Fibroblast of lung (primary cell): ENCODE results near the gene KIF6. TPM values are rescaled to one million over a fixed set of nuclear protein-coding genes. Genes with fewer than 3 reads are reported as not detected.

Experiments
- DNase-seq, 2 donors: peaks; one replicate each; pipeline versions ENCODE4 v3.0.0 to v3.0.0-alpha.2; 2010; ENCODE audit warnings: low read depth in 2 of 2
- H2AFZ ChIP-seq: 2 replicates; pipeline ENCODE4 v1.5.1; 2012; ENCODE audit warnings: low read length, control low read depth, inconsistent platforms
- H3K27ac ChIP-seq: 2 replicates; pipeline ENCODE4 v1.5.1; 2011; ENCODE audit warnings: low read length, control low read depth; ENCODE audit not compliant: insufficient read depth
- H3K27me3 ChIP-seq: 2 replicates; pipeline ENCODE4 v1.5.1; 2011; ENCODE audit warnings: mild to moderate bottlenecking, low read length; ENCODE audit not compliant: control insufficient read depth, insufficient read depth
- H3K36me3 ChIP-seq: 2 replicates; pipeline ENCODE4 v1.5.1; 2011; ENCODE audit warnings: low read length; ENCODE audit not compliant: control insufficient read depth, insufficient read depth
- H3K4me1 ChIP-seq: 2 replicates; pipeline ENCODE4 v1.5.1; 2011; ENCODE audit warnings: low read length; ENCODE audit not compliant: control insufficient read depth, insufficient read depth; ENCODE audit errors: extremely low read depth
- H3K4me2 ChIP-seq: 2 replicates; pipeline ENCODE4 v1.5.1; 2011; ENCODE audit warnings: low read length, control low read depth; ENCODE audit not compliant: insufficient read depth; ENCODE audit errors: extremely low read depth
- H3K4me3 ChIP-seq, 4 experiments: fragments of 200-600 bp in 1 of 4; sonication (generic) in 1 of 4; replicated peaks in 1 of 4; 2 replicates each; pipeline ENCODE4 v1.5.1; 2011 to 2016; ENCODE audit warnings: low read length in 4 of 4, low read depth in 3 of 4, mild to moderate bottlenecking in 3 of 4, control low read depth in 2 of 4, inconsistent platforms in 1 of 4, mixed read lengths in 1 of 4; ENCODE audit not compliant: insufficient read depth in 1 of 4; ENCODE audit errors: control extremely low read depth in 1 of 4
- H3K79me2 ChIP-seq: 2 replicates; pipeline ENCODE4 v1.5.1; 2012; ENCODE audit warnings: mild to moderate bottlenecking, low read length, inconsistent platforms; ENCODE audit not compliant: control insufficient read depth, insufficient read depth
- H3K9ac ChIP-seq: 2 replicates; pipeline ENCODE4 v1.5.1; 2011; ENCODE audit warnings: mild to moderate bottlenecking, low read length, control low read depth; ENCODE audit not compliant: insufficient read depth
- H3K9me3 ChIP-seq: 2 replicates; pipeline ENCODE4 v1.5.1; 2012; ENCODE audit warnings: low read depth, low read length; ENCODE audit not compliant: control insufficient read depth, insufficient read depth
- H4K20me1 ChIP-seq: 2 replicates; pipeline ENCODE4 v1.5.1; 2011; ENCODE audit warnings: low read length; ENCODE audit not compliant: control insufficient read depth, insufficient read depth; ENCODE audit errors: extremely low read depth
- CTCF ChIP-seq, 2 donors: IDR thresholded peaks in 1 of 2; conservative IDR thresholded peaks in 1 of 2; 1 replicate in 1 of 2; 2 replicates in 1 of 2; pipeline ENCODE4 v1.5.1; 2011 to 2012; ENCODE audit warnings: low read length in 2 of 2, control low read depth in 1 of 2, inconsistent platforms in 1 of 2, low read depth in 1 of 2, mild to moderate bottlenecking in 1 of 2
- EZH2 ChIP-seq: IDR thresholded peaks from 2 replicates; pipeline ENCODE4 v1.5.1; 2012; ENCODE audit warnings: low read length, control low read depth, mild to moderate bottlenecking; ENCODE audit errors: missing control alignments
- polyA plus RNA-seq, 2 donors: library from polyadenylated mRNA; depleted of rRNA in 1 of 2; stranded (reverse) in 1 of 2; unstranded in 1 of 2; fragments of >200 nt; gene quantifications; 2 replicates each; pipeline ENCODE4 v1.2.1, GENCODE V29; 2011 to 2012; ENCODE audit warnings: missing spikeins in 1 of 2
- total RNA-seq: library from RNA; depleted of rRNA; stranded (reverse); fragments of >200 nt; gene quantifications from 2 replicates; pipeline ENCODE4 v1.2.1, GENCODE V29; 2014

Gene KIF6
- total and polyA plus RNA-seq, 2 donors (not counting 1 experiment from before 2014, with no cell fraction given), result 0.24 to 0.83 TPM

DNA sequence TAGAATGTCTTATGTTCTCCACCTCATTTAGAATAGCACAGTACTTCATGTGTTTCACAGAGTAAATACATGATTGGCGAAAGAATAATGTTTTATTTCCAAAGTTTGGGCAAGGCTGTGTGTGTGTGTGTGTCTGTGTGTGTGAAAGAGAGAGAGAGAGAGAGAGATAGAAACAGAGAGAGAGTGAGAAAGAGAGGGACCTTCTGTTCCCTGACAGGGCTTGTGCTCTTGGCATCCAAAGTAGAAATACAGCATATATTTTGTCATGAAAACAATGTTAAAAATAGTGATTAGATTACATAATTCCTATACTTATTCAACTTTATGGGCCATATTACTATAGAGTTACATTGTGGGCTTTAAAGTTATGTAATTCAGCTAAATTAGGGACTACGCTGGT, 201.2 kb downstream of the KIF6 start:
- Histone ChIP-seq H3K79me2 (no peaks in the 10 kb centered on the region), H4K20me1 (no peaks in the 10 kb centered on the region), H3K4me1 (no peaks in the 10 kb centered on the region), H3K4me3 (no peak overlapping the region), H3K36me3 (no peaks in the 10 kb centered on the region), H3K9ac (no peak overlapping the region), H3K27ac (no peak overlapping the region), H3K9me3 (no peaks in the 10 kb centered on the region), H3K4me2 (no peak overlapping the region), H2AFZ (no peak overlapping the region), H3K27me3 (no peaks in the 10 kb centered on the region)
- DNase-seq, result peak in 1 of 2 donors; percentile 58
- no peak for TF ChIP-seq EZH2
- TF ChIP-seq CTCF (conservative IDR thresholded peaks at IDR 0.05 in 1 of 2, IDR thresholded peaks at IDR 0.05 in 1 of 2; ENCODE audit: low read depth in 1 of 2, low read length in 2 of 2), result no peak

DNA sequence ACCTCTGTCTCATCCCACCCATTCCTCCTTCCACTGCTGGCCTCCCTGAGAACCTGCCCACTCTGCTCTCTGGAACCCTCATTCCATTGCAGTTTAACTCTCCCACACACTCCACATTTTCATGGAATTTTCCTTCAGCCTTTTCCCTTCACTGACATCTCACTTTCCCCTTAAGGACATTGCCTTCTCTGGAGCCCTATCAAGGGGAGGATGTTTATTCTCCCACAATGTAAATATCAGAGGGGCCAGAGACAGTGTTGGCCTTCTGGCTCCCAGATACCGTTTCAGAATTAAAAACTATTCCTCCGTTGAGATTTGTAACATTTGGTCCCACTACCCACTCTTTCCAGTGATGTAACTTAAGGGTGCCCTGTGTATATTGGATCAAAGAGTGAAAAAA, 203.2 kb downstream of the KIF6 start:
- H3K27me3 ChIP-seq, result no peaks in the 10 kb centered on the region
- no peak overlapping the region for H3K9ac ChIP-seq
- H4K20me1 ChIP-seq, result no peaks in the 10 kb centered on the region
- TF ChIP-seq EZH2 (no peak), CTCF (conservative IDR thresholded peaks at IDR 0.05 in 1 of 2, IDR thresholded peaks at IDR 0.05 in 1 of 2; ENCODE audit: low read depth in 1 of 2, low read length in 2 of 2) (no peak)
- no peaks in the 10 kb centered on the region for H3K79me2 ChIP-seq
- no peak overlapping the region for H3K4me3 ChIP-seq
- H3K4me2 ChIP-seq, result no peak overlapping the region
- no peaks in the 10 kb centered on the region for H3K9me3 ChIP-seq
- H2AFZ ChIP-seq, result no peak overlapping the region
- no peaks in the 10 kb centered on the region for H3K4me1 ChIP-seq
- no peak for DNase-seq
- no peaks in the 10 kb centered on the region for H3K36me3 ChIP-seq
- H3K27ac ChIP-seq, result no peak overlapping the region

DNA sequence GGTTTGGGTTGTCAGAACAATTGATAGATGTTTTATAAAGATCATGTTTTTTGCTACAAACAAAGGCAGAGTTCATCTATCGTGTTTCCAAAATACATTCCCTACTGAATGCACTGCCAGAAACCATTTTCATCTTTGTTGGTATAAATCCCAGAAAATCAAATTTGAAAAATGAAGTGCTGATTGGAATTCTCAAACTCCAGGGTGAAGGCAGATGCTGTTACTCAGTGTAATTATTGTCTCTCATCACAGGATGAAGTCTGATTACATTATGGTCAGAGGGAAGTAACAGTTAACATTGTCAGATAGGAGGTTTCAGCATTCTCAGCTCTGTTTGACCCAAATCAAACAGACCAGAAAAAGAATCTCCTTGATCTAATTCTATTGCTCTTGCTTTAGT, 204.3 kb downstream of the KIF6 start:
- no peaks in the 10 kb centered on the region for H4K20me1 ChIP-seq
- H3K27me3 ChIP-seq, result no peaks in the 10 kb centered on the region
- H3K4me2 ChIP-seq, result no peak overlapping the region
- H3K27ac ChIP-seq, result no peak overlapping the region
- H2AFZ ChIP-seq, result no peak overlapping the region
- no peak overlapping the region for H3K9ac ChIP-seq
- no peaks in the 10 kb centered on the region for H3K9me3 ChIP-seq
- H3K4me1 ChIP-seq, result no peaks in the 10 kb centered on the region
- TF ChIP-seq CTCF (conservative IDR thresholded peaks at IDR 0.05 in 1 of 2, IDR thresholded peaks at IDR 0.05 in 1 of 2; ENCODE audit: low read depth in 1 of 2, low read length in 2 of 2) (no peak), EZH2 (no peak)
- peak in 1 of 2 donors; percentile 17 for DNase-seq
- no peak overlapping the region for H3K4me3 ChIP-seq
- H3K79me2 ChIP-seq, result no peaks in the 10 kb centered on the region
- H3K36me3 ChIP-seq, result no peaks in the 10 kb centered on the region
